ENCODE results near the gene GLP2R.

Gene GLP2R

DNA sequence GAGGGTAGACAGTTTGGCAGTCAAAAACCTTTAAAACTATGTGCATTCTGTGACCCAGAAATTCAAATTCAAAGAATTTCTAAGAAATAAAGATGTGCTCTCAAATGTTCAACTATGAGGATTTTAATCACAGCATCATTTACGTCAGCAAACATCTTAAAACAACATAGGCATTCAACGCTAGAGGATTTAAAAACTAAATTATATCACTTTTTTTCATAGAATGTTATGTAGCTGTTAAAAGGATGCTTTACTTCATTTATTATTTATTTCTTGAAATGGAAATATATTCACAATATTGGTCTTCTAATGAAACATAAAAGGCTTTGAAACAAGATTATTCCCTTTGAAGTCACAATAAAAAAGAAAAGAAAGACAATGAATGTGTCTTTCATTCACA, 3.6 kb downstream of the GLP2R start:
- Histone ChIP-seq H3K4me3 (ENCODE audit: extremely low read depth, insufficient read depth, low read length, poor library complexity, severe bottlenecking) (no peak overlapping the region), H3K36me3 (ENCODE audit: control insufficient read depth, insufficient read depth, low read length) (no peaks in the 10 kb centered on the region), H3K27ac (ENCODE audit: low read depth, low read length, severe bottlenecking) (no peak overlapping the region), H3K9me3 (ENCODE audit: control insufficient read depth, low read length) (no peaks in the 10 kb centered on the region), H3K4me1 (ENCODE audit: control insufficient read depth, insufficient read depth, low read length, poor library complexity, severe bottlenecking) (no peaks in the 10 kb centered on the region)
- no CpG with 5 or more reads among the region's 2 CpGs for WGBS, 2 experiments (ENCODE audit: insufficient coverage in 2 of 2)

DNA sequence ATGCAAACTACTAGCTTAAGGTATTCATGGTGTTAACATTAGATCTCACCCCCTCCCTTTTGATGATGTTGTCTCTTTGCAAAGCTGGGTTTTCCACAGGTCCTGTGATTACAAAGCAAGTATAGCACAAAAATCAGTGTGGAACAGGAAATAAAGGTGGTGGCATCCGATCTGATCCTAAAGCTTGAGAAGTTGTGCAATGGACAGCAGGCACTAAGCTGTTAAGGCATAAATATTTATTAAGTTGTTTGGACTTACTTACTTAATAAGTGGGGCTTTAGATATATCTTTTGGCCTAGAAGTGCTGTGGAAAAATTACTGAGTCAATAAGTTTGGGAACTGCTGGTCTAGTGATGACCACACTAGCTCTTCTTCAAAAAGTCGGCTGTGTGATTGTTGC, 5.0 kb downstream of the GLP2R start:
- Histone ChIP-seq H3K9me3 (ENCODE audit: control insufficient read depth, low read length) (no peaks in the 10 kb centered on the region), H3K27ac (ENCODE audit: low read depth, low read length, severe bottlenecking) (no peak overlapping the region), H3K4me1 (ENCODE audit: control insufficient read depth, insufficient read depth, low read length, poor library complexity, severe bottlenecking) (no peaks in the 10 kb centered on the region), H3K4me3 (ENCODE audit: extremely low read depth, insufficient read depth, low read length, poor library complexity, severe bottlenecking) (no peak overlapping the region), H3K36me3 (ENCODE audit: control insufficient read depth, insufficient read depth, low read length) (no peaks in the 10 kb centered on the region)
- WGBS, 2 experiments (ENCODE audit: insufficient coverage in 2 of 2): 88 to 100% methylated on average over 2 of the region's 2 CpGs

DNA sequence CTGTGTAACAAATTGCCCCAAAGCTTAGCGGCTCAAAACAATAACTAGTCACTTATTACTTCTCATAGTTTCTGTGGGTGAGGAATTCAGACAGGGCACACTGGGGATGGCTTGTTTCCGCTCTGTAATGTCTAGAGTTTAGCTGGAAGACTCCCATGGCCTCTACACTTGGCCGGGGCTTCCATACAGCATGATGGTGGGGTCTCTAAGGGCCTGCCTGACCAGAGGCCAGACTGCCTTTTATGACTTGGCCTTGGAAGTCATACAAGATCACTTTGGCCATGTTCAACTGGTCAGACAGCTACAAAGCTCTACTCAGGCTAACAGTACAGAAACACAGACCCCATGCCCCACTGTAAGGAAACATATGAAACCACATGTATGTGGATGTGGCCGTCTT, 8.2 kb downstream of the GLP2R start:
- Histone ChIP-seq H3K4me1 (ENCODE audit: control insufficient read depth, insufficient read depth, low read length, poor library complexity, severe bottlenecking) (peaks cover 5% of the 10 kb centered on the region), H3K36me3 (ENCODE audit: control insufficient read depth, insufficient read depth, low read length) (no peaks in the 10 kb centered on the region), H3K4me3 (ENCODE audit: extremely low read depth, insufficient read depth, low read length, poor library complexity, severe bottlenecking) (no peak overlapping the region), H3K27ac (ENCODE audit: low read depth, low read length, severe bottlenecking) (no peak overlapping the region), H3K9me3 (ENCODE audit: control insufficient read depth, low read length) (no peaks in the 10 kb centered on the region)
- 91 to 100% methylated on average over 2 of the region's 4 CpGs for WGBS, 2 experiments (ENCODE audit: insufficient coverage in 2 of 2)

DNA sequence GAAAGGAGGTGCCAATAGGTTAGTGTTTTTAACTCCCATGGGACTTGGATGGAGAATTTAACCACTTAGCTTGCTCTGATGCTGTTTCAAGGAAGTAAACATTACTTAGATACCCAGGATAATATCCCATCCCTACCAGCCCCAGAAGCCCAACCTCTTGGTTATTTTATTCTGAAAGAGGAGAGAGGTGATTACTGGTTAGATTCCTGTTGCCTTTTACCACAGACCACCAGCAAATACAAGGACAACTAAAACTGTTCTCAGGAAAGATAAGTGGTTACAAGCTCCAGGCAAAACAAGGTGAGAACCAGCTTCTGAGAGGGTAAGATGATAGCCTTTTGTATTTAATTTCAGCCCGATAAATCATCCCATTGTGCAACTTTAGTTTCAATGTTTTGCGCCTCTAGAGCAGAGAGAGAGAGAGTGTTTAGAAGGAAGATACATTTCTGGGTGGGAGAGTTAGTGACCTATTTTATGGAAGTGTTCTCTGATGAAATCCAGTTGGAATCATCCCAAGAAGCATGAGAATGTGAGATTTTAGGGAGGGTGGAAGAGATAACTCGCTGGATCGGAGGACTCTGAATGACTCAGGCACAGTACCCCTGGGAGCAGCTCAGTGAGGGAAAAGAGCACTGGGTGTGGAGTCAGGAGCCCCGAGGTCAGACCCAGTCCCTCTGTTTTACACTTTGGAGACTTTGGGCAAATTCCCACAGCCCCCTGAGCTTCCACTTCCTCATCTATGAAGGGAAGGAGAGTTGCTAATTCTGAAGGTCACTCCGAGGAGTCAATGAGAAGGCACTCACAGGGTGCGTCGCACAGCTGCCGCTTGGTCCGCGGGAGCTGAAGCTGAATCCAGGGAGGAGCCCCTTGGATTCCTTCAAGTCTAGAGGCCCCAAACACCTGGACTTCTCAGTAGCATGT, 12.1 kb downstream of the GLP2R start:
- Histone ChIP-seq H3K4me3 (ENCODE audit: extremely low read depth, insufficient read depth, low read length, poor library complexity, severe bottlenecking) (no peak overlapping the region), H3K36me3 (ENCODE audit: control insufficient read depth, insufficient read depth, low read length) (no peaks in the 10 kb centered on the region), H3K9me3 (ENCODE audit: control insufficient read depth, low read length) (no peaks in the 10 kb centered on the region), H3K4me1 (ENCODE audit: control insufficient read depth, insufficient read depth, low read length, poor library complexity, severe bottlenecking) (peaks cover 5% of the 10 kb centered on the region), H3K27ac (ENCODE audit: low read depth, low read length, severe bottlenecking) (no peak overlapping the region)
- WGBS, 2 experiments (ENCODE audit: insufficient coverage in 2 of 2): 85 to 90% methylated on average over 10 to 11 of the region's 11 CpGs

GRCh38 chr17:9839433-9839832, 13.7 kb downstream of the GLP2R start:
- Histone ChIP-seq H3K4me1 (ENCODE audit: control insufficient read depth, insufficient read depth, low read length, poor library complexity, severe bottlenecking) (peaks cover 5% of the 10 kb centered on the region), H3K9me3 (ENCODE audit: control insufficient read depth, low read length) (no peaks in the 10 kb centered on the region), H3K4me3 (ENCODE audit: extremely low read depth, insufficient read depth, low read length, poor library complexity, severe bottlenecking) (no peak overlapping the region), H3K36me3 (ENCODE audit: control insufficient read depth, insufficient read depth, low read length) (no peaks in the 10 kb centered on the region), H3K27ac (ENCODE audit: low read depth, low read length, severe bottlenecking) (no peak overlapping the region)
- 36 to 45% methylated on average over 2 to 4 of the region's 4 CpGs for WGBS, 2 experiments (ENCODE audit: insufficient coverage in 2 of 2)

DNA sequence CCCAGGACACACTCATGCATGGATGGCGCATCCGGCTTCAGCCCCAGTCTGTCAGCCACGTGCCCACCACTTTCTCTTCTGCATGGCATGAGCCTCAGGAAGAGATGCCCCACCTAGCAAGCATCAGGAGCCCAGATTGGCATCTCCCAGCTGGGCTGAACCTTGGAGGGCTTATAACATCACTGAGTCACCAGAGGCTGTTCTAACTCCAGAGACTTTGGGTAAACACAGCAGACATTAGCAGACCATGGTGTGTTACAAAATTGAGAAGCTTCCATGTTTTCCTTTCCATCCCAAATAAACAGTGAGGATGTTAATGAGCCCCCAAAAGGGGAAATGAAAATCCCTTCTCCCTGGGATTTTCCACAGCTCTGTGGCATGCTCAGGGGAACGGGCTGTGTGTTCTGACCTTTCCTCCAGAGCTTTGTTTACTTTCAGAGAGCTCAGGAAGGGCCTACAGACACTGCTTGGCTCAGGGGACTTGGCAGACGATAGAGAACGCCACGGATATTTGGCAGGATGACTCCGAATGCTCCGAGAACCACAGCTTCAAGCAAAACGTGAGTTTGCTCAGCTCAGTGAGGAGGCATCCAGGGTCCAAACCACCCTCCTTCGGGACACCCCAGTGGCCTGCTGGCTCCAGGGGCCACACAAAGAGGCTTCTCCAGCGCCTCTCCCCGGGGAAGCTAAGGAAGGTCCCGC, 16.5 kb downstream of the GLP2R start:
- no peaks in the 10 kb centered on the region for H3K4me1 ChIP-seq (ENCODE audit: control insufficient read depth, insufficient read depth, low read length, poor library complexity, severe bottlenecking)
- no peaks in the 10 kb centered on the region for H3K36me3 ChIP-seq (ENCODE audit: control insufficient read depth, insufficient read depth, low read length)
- H3K27ac ChIP-seq (ENCODE audit: low read depth, low read length, severe bottlenecking): peak overlapping the region; percentile 30
- no peak overlapping the region for H3K4me3 ChIP-seq (ENCODE audit: extremely low read depth, insufficient read depth, low read length, poor library complexity, severe bottlenecking)
- H3K9me3 ChIP-seq (ENCODE audit: control insufficient read depth, low read length): no peaks in the 10 kb centered on the region
- 88 to 89% methylated on average over 14 of the region's 14 CpGs for WGBS, 2 experiments (ENCODE audit: insufficient coverage in 2 of 2)

GRCh38 chr17:9843152-9844010, 17.7 kb downstream of the GLP2R start:
- 90 to 94% methylated on average over 13 of the region's 14 CpGs for WGBS, 2 experiments (ENCODE audit: insufficient coverage in 2 of 2)
- Histone ChIP-seq H3K9me3 (ENCODE audit: control insufficient read depth, low read length) (no peaks in the 10 kb centered on the region), H3K36me3 (ENCODE audit: control insufficient read depth, insufficient read depth, low read length) (no peaks in the 10 kb centered on the region), H3K27ac (ENCODE audit: low read depth, low read length, severe bottlenecking) (no peak overlapping the region), H3K4me3 (ENCODE audit: extremely low read depth, insufficient read depth, low read length, poor library complexity, severe bottlenecking) (no peak overlapping the region), H3K4me1 (ENCODE audit: control insufficient read depth, insufficient read depth, low read length, poor library complexity, severe bottlenecking) (no peaks in the 10 kb centered on the region)

GRCh38 chr17:9844153-9844552, 18.4 kb downstream of the GLP2R start:
- no peaks in the 10 kb centered on the region for H3K36me3 ChIP-seq (ENCODE audit: control insufficient read depth, insufficient read depth, low read length)
- no peak overlapping the region for H3K4me3 ChIP-seq (ENCODE audit: extremely low read depth, insufficient read depth, low read length, poor library complexity, severe bottlenecking)
- no peak overlapping the region for H3K27ac ChIP-seq (ENCODE audit: low read depth, low read length, severe bottlenecking)
- WGBS, 2 experiments (ENCODE audit: insufficient coverage in 2 of 2): 86 to 89% methylated on average over 4 to 8 of the region's 8 CpGs
- H3K4me1 ChIP-seq (ENCODE audit: control insufficient read depth, insufficient read depth, low read length, poor library complexity, severe bottlenecking): no peaks in the 10 kb centered on the region
- H3K9me3 ChIP-seq (ENCODE audit: control insufficient read depth, low read length): no peaks in the 10 kb centered on the region

DNA sequence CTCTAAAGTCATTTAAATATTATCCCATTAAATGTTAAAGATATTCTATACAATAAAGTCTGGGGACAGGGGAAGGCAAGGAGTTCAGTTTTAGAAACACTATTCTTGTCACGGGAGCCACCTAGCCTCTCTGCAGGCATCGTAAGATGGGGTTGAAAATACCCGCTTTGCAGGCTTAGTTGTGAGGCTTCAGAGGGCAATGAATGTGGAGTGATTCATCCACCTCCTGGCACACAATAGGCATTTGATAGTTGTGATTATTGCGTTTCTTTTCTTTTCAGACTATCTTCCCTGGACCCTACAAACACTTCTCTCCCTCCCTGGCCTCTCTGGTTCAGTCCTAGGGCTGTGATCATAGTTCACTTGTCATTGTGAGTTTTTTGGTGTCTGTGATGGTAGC, 19.6 kb downstream of the GLP2R start:
- no peaks in the 10 kb centered on the region for H3K36me3 ChIP-seq (ENCODE audit: control insufficient read depth, insufficient read depth, low read length)
- H3K9me3 ChIP-seq (ENCODE audit: control insufficient read depth, low read length): no peaks in the 10 kb centered on the region
- H3K4me1 ChIP-seq (ENCODE audit: control insufficient read depth, insufficient read depth, low read length, poor library complexity, severe bottlenecking): no peaks in the 10 kb centered on the region
- 96 to 100% methylated on average over 2 to 3 of the region's 4 CpGs for WGBS, 2 experiments (ENCODE audit: insufficient coverage in 2 of 2)
- no peak overlapping the region for H3K4me3 ChIP-seq (ENCODE audit: extremely low read depth, insufficient read depth, low read length, poor library complexity, severe bottlenecking)
- no peak overlapping the region for H3K27ac ChIP-seq (ENCODE audit: low read depth, low read length, severe bottlenecking)

DNA sequence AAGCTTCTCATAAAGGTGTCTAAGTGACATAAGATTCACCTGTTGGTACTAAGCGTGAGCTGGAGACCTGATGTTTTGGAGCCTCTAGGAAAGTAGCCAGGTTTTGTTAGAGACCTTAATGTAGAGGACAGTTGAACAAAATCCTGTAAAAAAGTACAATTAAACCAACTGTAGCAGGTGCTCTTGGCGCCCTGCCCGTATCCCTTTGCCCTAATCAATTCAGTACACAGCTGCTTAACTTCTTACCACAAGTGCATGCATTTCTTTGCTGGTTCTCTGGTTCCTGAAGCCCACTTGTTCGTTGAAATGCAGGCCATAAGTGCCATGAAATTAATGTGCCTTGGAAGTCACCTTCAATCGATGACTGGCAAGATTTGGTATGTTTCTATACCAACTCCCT, 24.4 kb downstream of the GLP2R start:
- Histone ChIP-seq H3K4me1 (ENCODE audit: control insufficient read depth, insufficient read depth, low read length, poor library complexity, severe bottlenecking) (no peaks in the 10 kb centered on the region), H3K4me3 (ENCODE audit: extremely low read depth, insufficient read depth, low read length, poor library complexity, severe bottlenecking) (no peak overlapping the region), H3K9me3 (ENCODE audit: control insufficient read depth, low read length) (no peaks in the 10 kb centered on the region), H3K36me3 (ENCODE audit: control insufficient read depth, insufficient read depth, low read length) (no peaks in the 10 kb centered on the region), H3K27ac (ENCODE audit: low read depth, low read length, severe bottlenecking) (no peak overlapping the region)
- 91 to 95% methylated on average over 4 to 5 of the region's 5 CpGs for WGBS, 2 experiments (ENCODE audit: insufficient coverage in 2 of 2)

Measured in mesodermal cell (in vitro differentiated cells).